Measurements from ENCODE around the gene VWA1.
"Not testable (repeated sequence)": the region's sequence is repeated elsewhere in the genome, so short reads cannot be mapped to it uniquely, and the experiment has no call there.

Gene VWA1

DNA sequence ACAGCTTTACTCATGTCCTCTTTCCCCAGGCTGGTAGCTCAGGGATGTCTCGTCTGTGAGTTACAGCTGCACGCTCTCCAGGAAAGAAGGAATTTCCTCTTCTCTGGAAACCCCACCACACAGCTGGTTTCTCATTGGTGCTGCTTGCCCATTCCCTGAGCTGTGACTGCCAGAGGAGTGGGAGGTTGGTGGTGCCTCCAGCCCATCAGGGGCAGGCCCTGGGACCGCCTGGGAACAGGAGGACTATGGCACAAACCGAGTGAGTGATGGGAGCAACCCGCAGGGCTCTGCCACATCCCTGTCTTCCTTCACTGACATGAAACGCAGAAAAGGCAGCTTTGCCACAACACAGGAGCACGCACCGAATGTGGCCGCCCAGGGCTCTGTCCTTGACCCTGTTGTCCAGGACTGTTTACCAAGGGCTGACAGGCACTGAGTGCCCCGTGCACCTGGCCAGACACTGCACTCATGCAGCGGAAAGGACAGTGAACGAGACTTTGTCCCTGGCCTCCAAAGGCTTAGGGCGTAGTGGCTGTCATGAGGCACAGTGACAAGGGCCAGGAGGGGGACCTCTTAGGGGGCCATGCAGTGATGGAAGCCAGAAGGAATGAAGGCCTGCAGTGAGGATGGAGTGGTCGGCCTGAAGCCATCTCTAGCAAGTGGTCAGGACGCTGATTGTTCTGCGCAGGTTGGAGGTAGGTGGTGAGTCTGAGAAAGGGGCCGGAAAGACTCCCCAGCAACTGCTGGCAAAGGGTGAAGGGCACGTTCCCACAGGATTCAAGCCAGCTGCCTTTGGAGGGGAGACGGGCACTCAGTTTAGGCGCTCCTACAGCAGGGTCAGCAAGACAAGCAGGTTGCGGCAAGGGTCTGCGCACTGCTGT is 34.7 kb upstream of the VWA1 start:
- Histone ChIP-seq H3K4me3 (ENCODE audit: low read depth in 1 of 2, low read length in 1 of 2) (peak overlapping the region; percentile 79 to 80), H3K9me3 (no peaks in the 10 kb centered on the region), H3K27me3 (no peaks in the 10 kb centered on the region), H3K27ac (peak overlapping the region; percentile 89), H3K36me3 (peaks cover 65% of the 10 kb centered on the region), H3K4me1 (ENCODE audit: control insufficient read depth in 1 of 2, insufficient read depth in 1 of 2, low read depth in 1 of 2, low read length in 1 of 2) (peaks cover 28 to 30% of the 10 kb centered on the region in 2 experiments)
- TF ChIP-seq, protein P1, sequence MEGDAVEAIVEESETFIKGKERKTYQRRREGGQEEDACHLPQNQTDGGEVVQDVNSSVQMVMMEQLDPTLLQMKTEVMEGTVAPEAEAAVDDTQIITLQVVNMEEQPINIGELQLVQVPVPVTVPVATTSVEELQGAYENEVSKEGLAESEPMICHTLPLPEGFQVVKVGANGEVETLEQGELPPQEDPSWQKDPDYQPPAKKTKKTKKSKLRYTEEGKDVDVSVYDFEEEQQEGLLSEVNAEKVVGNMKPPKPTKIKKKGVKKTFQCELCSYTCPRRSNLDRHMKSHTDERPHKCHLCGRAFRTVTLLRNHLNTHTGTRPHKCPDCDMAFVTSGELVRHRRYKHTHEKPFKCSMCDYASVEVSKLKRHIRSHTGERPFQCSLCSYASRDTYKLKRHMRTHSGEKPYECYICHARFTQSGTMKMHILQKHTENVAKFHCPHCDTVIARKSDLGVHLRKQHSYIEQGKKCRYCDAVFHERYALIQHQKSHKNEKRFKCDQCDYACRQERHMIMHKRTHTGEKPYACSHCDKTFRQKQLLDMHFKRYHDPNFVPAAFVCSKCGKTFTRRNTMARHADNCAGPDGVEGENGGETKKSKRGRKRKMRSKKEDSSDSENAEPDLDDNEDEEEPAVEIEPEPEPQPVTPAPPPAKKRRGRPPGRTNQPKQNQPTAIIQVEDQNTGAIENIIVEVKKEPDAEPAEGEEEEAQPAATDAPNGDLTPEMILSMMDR (IDR thresholded peaks at IDR 0.05) = no peak

DNA sequence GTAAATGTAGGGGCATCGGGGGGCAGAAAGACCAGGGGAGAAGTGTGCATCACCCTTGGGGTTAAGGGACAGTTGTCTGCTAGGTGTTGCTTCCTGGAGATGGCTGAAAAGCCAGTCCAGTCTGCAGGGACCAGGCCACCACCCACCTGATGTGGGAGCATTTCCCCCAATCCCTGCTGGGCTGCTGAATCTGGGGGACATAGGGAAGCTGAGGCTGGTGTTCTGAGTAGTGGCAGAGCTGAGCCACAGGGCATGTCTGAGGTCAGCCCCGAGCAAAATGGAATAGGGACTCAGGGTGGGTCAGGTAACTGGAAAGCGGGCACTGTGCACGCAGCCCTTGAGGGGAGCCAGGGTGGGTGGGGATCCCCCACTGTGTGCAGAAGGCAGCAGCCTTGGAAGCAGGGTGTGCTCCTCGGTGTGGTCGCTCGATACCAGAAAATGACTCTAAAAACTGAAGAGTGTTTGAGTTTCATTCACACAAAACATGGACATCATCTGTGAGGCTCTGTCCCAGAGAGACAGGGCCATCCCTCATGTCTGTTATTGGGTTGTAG is 34.0 kb upstream of the VWA1 start:
- no peak overlapping the region for H3K4me3 ChIP-seq (ENCODE audit: low read depth in 1 of 2, low read length in 1 of 2)

DNA sequence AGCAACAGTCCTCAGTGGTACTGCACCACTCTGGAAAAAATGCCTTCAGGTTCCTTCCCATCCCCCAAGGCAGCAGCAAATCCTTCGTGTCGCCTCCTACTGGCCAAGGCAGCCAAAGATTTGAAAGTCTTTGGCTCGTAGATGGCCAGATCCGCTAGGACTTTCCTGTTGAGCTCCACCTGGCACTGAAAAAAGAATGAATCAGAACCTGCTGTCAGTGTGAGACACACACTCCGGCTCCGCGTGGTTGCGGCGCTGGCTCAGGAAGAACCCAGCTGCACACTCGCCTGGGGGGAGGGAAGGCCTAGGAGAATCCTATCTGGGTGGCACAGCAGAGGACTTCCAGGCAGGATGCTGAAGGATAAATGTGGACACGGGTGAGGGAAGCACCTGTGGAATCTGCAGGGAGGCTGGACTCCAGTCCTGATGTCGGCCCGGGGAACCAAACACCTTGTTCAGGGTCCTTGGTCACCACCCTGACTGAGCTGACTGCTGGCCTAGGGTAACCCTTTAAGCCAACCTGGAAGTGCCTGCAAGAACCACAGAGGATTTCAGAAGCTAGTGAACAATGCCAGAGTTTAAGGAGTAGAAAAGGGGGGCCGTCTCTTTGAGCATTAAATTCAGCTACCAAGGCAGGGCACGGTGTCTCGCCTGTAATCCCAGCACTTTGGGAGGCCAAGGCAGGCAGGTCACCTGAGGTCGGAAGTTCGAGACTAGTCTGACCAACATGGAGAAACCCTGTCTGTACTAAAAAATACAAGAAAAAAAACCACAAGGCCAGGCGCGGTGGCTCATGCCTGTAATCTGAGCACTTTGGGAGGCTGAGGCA is 33.2 kb upstream of the VWA1 start:
- Histone ChIP-seq H3K4me3 (ENCODE audit: low read depth in 1 of 2, low read length in 1 of 2) (no peak overlapping the region), H3K36me3 (peaks cover 57% of the 10 kb centered on the region), H3K27ac (no peak overlapping the region), H3K9me3 (no peaks in the 10 kb centered on the region), H3K27me3 (no peaks in the 10 kb centered on the region), H3K4me1 (ENCODE audit: control insufficient read depth in 1 of 2, insufficient read depth in 1 of 2, low read depth in 1 of 2, low read length in 1 of 2) (peaks cover 40 to 41% of the 10 kb centered on the region in 2 experiments)
- TF ChIP-seq, protein P1 (IDR thresholded peaks at IDR 0.05) = no peak

More for the DNA sequence above, 34.0 kb upstream of the VWA1 start:
- no peaks in the 10 kb centered on the region for H3K27me3 ChIP-seq
- H3K27ac ChIP-seq = no peak overlapping the region
- H3K9me3 ChIP-seq = no peaks in the 10 kb centered on the region
- H3K4me1 ChIP-seq (ENCODE audit: control insufficient read depth in 1 of 2, insufficient read depth in 1 of 2, low read depth in 1 of 2, low read length in 1 of 2) = peaks cover 34 to 37% of the 10 kb centered on the region in 2 experiments
- peaks cover 64% of the 10 kb centered on the region for H3K36me3 ChIP-seq
- TF ChIP-seq, protein P1 (IDR thresholded peaks at IDR 0.05) = no peak

DNA sequence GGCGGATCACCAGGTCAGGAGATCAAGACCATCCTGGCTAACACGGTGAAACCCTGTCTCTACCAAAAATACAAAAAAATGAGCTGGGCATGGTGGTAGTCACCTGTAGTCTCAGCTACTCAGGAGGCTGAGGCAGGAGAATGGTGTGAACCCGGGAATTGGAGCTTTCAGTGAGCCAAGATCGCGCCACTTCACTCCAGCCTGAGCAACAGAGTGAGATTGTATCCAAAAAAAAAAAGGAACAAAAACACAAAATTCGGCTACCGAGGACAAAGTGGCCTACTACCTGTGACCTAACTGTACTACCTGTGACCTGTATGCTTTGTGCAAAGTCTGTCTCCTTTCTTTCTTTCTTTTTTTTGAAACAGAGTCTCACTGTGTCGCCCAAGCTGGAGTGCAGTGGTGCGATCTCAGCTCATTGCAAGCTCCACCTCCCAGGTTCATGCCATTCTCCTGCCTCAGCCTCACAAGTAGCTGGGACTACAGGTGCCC is 32.5 kb upstream of the VWA1 start:
- Histone ChIP-seq H3K36me3 (peaks cover 50% of the 10 kb centered on the region), H3K4me1 (ENCODE audit: control insufficient read depth in 1 of 2, insufficient read depth in 1 of 2, low read depth in 1 of 2, low read length in 1 of 2) (peaks cover 42 to 46% of the 10 kb centered on the region in 2 experiments)
- H3K27ac ChIP-seq; H3K9me3 ChIP-seq; H3K27me3 ChIP-seq; H3K4me3 ChIP-seq (ENCODE audit: low read depth in 1 of 2, low read length in 1 of 2): not testable (repeated sequence)

DNA sequence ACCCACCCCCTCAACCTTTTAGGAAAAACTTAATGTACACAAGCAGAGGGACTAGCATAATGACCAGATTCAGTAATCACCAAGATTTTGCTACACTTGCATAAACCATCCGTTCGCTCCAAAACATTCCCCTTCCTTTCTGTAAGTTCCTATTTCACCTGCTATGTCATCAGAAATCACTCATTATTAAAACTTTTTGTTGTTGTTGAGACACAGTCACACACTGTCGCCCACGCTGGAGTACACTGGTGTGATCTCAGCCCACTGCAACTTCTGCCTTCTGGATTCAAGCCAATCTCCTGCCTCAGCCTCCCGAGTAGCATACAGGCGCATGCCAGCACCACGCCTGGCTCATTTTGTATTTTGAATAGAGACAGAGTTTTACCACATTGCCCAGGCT is 31.8 kb upstream of the VWA1 start:
- Histone ChIP-seq H3K4me1 (ENCODE audit: control insufficient read depth in 1 of 2, insufficient read depth in 1 of 2, low read depth in 1 of 2, low read length in 1 of 2) (peaks cover 38 to 41% of the 10 kb centered on the region in 2 experiments), H3K36me3 (peaks cover 49% of the 10 kb centered on the region)

More for the DNA sequence above, 31.8 kb upstream of the VWA1 start:
- TF ChIP-seq, protein P1 (IDR thresholded peaks at IDR 0.05) = no peak
- H3K4me3 ChIP-seq (ENCODE audit: low read depth in 1 of 2, low read length in 1 of 2) = no peak overlapping the region
- no peaks in the 10 kb centered on the region for H3K27me3 ChIP-seq
- no peaks in the 10 kb centered on the region for H3K9me3 ChIP-seq
- peak overlapping the region; percentile 17 for H3K27ac ChIP-seq
